ENCODE data around the gene FAM241A.

Gene FAM241A

DNA sequence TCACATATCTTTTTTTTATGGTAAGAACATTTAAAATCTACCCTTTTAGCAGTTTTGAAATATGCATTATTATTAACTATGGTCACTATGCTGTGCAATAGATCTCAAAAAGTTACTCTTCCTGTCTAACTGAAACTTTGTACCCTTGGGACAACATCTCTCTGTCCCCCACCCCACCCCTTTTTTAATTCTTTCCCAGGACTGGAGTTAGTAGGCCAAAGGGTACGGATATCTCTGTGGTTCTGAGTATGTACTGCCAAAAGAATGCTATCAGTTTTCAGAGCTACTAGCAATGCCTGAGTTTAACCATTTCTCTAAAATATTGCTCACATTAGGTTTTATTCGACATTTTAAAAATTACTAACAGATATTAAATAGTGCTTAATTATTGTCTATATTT is 4.7 kb upstream of the FAM241A start:
- TF ChIP-seq, protein P1, sequence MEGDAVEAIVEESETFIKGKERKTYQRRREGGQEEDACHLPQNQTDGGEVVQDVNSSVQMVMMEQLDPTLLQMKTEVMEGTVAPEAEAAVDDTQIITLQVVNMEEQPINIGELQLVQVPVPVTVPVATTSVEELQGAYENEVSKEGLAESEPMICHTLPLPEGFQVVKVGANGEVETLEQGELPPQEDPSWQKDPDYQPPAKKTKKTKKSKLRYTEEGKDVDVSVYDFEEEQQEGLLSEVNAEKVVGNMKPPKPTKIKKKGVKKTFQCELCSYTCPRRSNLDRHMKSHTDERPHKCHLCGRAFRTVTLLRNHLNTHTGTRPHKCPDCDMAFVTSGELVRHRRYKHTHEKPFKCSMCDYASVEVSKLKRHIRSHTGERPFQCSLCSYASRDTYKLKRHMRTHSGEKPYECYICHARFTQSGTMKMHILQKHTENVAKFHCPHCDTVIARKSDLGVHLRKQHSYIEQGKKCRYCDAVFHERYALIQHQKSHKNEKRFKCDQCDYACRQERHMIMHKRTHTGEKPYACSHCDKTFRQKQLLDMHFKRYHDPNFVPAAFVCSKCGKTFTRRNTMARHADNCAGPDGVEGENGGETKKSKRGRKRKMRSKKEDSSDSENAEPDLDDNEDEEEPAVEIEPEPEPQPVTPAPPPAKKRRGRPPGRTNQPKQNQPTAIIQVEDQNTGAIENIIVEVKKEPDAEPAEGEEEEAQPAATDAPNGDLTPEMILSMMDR (conservative IDR thresholded peaks at IDR 0.05; ENCODE audit: low read depth, low read length) = no peak
- H3K9ac ChIP-seq = no peak overlapping the region
- no peak overlapping the region for H2AFZ ChIP-seq (ENCODE audit: low read depth)
- H3K4me3 ChIP-seq (IDR thresholded peaks at IDR 0.05; ENCODE audit: insufficient read depth, low read depth, low read length) = no peak overlapping the region
- H3K79me2 ChIP-seq (ENCODE audit: insufficient read depth, low read depth) = no peaks in the 10 kb centered on the region
- no peaks in the 10 kb centered on the region for H4K20me1 ChIP-seq (ENCODE audit: insufficient read depth)
- no peaks in the 10 kb centered on the region for H3K27me3 ChIP-seq (ENCODE audit: insufficient read depth, low read depth)
- H3K4me2 ChIP-seq = no peak overlapping the region
- H3K36me3 ChIP-seq (ENCODE audit: insufficient read depth) = no peaks in the 10 kb centered on the region
- H3K4me1 ChIP-seq (ENCODE audit: low read depth, poor library complexity, severe bottlenecking) = peaks cover 9% of the 10 kb centered on the region
- H3K27ac ChIP-seq = no peak overlapping the region

DNA sequence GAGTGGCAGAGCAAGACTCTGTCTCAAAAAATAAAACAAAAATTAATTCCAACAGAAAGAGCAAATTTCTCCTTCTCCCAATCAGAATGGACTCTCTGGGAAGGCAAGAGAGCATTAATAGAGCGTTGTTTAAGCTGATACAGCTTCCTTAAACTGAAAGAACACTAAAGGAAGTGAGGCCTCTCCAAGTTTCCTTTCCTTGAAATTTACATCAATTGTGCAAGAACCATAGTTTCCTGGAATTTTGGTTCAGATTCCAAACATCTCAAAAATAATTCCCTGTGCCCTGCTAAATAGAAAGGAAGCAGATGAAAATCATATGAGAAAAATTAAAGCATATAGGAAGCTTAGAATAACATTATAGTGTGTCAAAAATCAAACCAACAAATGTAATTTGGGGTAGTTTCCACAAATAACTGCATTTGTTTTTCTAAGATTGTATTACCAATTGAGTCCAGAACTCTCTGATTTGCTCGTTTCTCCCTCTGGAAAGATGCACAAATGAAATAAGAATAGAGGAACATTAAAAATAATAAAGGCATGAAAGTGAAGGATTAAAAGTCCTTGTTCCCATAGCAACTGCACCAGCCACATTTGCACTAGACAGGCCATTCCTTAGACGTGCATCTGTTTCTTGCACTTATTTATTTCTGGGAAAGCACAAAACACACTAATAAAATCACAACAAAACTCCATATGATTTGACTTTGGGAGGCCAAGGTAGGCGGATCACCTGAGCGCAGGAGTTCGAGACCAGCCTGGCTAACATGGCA is 3.7 kb upstream of the FAM241A start:
- no peak overlapping the region for H2AFZ ChIP-seq (ENCODE audit: low read depth)
- peaks cover 9% of the 10 kb centered on the region for H3K4me1 ChIP-seq (ENCODE audit: low read depth, poor library complexity, severe bottlenecking)
- H3K9ac ChIP-seq = no peak overlapping the region
- no peak overlapping the region for H3K27ac ChIP-seq
- H3K79me2 ChIP-seq (ENCODE audit: insufficient read depth, low read depth) = peaks cover 8% of the 10 kb centered on the region; the same call in 1 of the 2 replicates
- H3K27me3 ChIP-seq (ENCODE audit: insufficient read depth, low read depth) = no peaks in the 10 kb centered on the region
- H3K4me2 ChIP-seq = no peak overlapping the region
- no peak overlapping the region for H3K4me3 ChIP-seq (IDR thresholded peaks at IDR 0.05; ENCODE audit: insufficient read depth, low read depth, low read length)
- H3K36me3 ChIP-seq (ENCODE audit: insufficient read depth) = no peaks in the 10 kb centered on the region
- no peaks in the 10 kb centered on the region for H4K20me1 ChIP-seq (ENCODE audit: insufficient read depth)
- TF ChIP-seq, protein P1 (conservative IDR thresholded peaks at IDR 0.05; ENCODE audit: low read depth, low read length) = no peak

DNA sequence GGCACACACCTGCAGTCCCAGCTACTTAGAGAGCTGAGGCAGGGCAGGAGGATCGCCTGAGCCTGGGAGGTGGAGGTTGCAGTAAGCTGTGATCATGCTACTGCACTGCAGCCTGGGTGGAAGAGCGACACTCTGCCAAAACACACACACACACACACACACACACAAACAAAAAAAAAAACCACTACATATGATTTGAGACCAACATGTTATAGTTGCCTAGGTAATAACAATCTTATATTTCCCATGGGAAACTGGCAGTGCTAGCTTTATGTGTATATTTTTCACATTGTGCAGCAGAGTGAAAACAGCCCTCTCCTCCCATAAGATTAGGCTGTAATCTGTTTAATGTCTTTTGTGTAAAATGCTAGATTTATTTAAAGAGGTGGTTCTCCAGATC is 3.1 kb upstream of the FAM241A start:
- no peaks in the 10 kb centered on the region for H3K27me3 ChIP-seq (ENCODE audit: insufficient read depth, low read depth)
- no peaks in the 10 kb centered on the region for H4K20me1 ChIP-seq (ENCODE audit: insufficient read depth)
- H3K4me2 ChIP-seq = no peak overlapping the region
- H3K79me2 ChIP-seq (ENCODE audit: insufficient read depth, low read depth) = peaks cover 14% of the 10 kb centered on the region; the same call in 1 of the 2 replicates
- TF ChIP-seq, protein P1 (conservative IDR thresholded peaks at IDR 0.05; ENCODE audit: low read depth, low read length) = no peak
- no peak overlapping the region for H3K4me3 ChIP-seq (IDR thresholded peaks at IDR 0.05; ENCODE audit: insufficient read depth, low read depth, low read length)
- no peak overlapping the region for H2AFZ ChIP-seq (ENCODE audit: low read depth)
- H3K27ac ChIP-seq = no peak overlapping the region
- peaks cover 14% of the 10 kb centered on the region for H3K4me1 ChIP-seq (ENCODE audit: low read depth, poor library complexity, severe bottlenecking)
- no peaks in the 10 kb centered on the region for H3K36me3 ChIP-seq (ENCODE audit: insufficient read depth)
- no peak overlapping the region for H3K9ac ChIP-seq

DNA sequence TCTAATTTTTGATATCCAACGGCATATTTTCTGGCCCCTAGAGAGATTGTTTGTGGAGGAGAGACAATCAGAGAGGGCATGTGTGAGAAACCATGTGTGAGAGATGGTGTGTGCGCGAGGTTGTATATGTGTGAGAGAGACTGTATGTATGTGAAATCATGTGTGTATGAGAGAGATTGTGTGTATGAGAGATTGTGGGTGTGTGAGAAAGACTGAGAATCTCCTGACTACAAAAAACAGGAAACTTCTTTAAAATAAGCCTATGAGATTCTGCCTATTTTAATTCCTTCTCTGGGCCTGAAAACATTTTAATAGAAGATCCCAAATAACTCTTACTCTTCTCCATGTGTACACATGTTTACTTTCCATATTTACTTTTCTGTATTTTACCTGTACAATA is 1.5 kb upstream of the FAM241A start:
- Histone ChIP-seq H3K4me3 (IDR thresholded peaks at IDR 0.05; ENCODE audit: insufficient read depth, low read depth, low read length) (no peak overlapping the region), H3K4me2 (no peak overlapping the region)

More for the DNA sequence above, 1.5 kb upstream of the FAM241A start:
- no peaks in the 10 kb centered on the region; the same call in 1 of the 2 replicates for H4K20me1 ChIP-seq (ENCODE audit: insufficient read depth)
- no peak overlapping the region; the same call in 1 of the 2 replicates for H2AFZ ChIP-seq (ENCODE audit: low read depth)
- TF ChIP-seq, protein P1 (conservative IDR thresholded peaks at IDR 0.05; ENCODE audit: low read depth, low read length) = no peak
- peaks cover 30% of the 10 kb centered on the region for H3K4me1 ChIP-seq (ENCODE audit: low read depth, poor library complexity, severe bottlenecking)
- peaks cover 29% of the 10 kb centered on the region; the same call in 1 of the 2 replicates for H3K79me2 ChIP-seq (ENCODE audit: insufficient read depth, low read depth)
- H3K9ac ChIP-seq = no peak overlapping the region
- no peaks in the 10 kb centered on the region for H3K27me3 ChIP-seq (ENCODE audit: insufficient read depth, low read depth)
- no peaks in the 10 kb centered on the region for H3K36me3 ChIP-seq (ENCODE audit: insufficient read depth)
- H3K27ac ChIP-seq = no peak overlapping the region

Data from KMS-11 (cell line).